ENCODE results near the gene GABARAPL2.

Gene GABARAPL2

DNA sequence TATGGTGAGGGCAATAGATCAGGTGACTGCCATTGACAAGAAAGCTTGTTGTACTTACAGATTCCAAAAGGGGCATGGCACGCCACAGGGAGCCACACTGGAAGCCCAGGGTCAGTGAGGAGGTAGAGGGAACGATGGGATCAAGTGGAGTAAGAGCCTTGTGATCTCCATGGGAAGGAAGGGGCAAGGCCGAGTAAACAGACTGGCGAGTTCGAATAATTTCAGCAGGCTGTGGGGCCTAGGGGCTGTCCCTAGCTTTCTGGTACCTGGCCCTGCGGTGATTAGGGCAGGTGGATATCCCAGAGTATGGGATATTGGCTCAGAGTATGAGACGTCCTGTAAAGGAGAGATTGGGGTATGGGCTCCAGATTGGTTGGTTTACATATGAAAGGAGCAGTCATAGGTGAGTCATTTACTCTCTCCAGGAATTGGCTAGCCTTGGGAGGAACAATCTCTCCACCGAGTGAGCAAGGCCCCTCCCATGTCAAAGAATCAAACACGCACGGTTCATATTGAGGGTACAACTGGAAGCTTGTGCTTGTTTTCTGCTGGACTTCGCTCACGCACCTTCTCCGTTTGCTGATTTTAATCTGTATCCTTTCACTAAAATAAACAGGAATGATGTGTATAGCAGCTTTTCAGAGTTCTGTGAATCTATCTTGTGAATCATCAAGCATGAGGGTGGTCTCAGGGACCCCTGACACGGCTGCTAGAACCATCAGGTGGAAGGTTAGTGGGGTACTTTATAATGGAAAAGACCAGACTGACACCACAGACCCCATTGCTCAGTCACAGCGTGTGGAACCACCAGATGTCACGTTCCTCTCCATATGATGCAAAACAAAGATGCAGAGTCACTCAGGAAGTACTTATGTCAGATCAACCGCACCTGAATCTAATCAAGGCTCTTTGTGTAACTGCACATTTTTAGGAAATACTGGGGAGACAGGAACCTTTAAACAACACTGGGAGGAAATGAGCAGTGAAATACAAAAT, 27.9 kb downstream of the GABARAPL2 start:
- Histone ChIP-seq H3K4me1 (ENCODE audit: control insufficient read depth, low read depth, low read length) (peaks cover 5% of the 10 kb centered on the region), H3K18ac (ENCODE audit: low read length) (no peak overlapping the region), H2BK15ac (replicated peaks; ENCODE audit: low read depth) (no peak overlapping the region), H3K36me3 (ENCODE audit: control insufficient read depth, insufficient read depth, low read length) (peaks cover 1% of the 10 kb centered on the region), H3K79me2 (ENCODE audit: control insufficient read depth, insufficient read depth, low read length) (no peaks in the 10 kb centered on the region), H3K27ac (ENCODE audit: low read depth, low read length) (no peak overlapping the region), H4K5ac (ENCODE audit: low read length) (no peak overlapping the region), H3K9ac (ENCODE audit: low read length) (no peak overlapping the region), H2BK5ac (ENCODE audit: low read length) (no peak overlapping the region), H3K4ac (ENCODE audit: low read depth, low read length) (no peak overlapping the region), H2BK120ac (ENCODE audit: low read depth, low read length) (peak overlapping the region; percentile 74), H3K4me3 (ENCODE audit: low read length) (no peak overlapping the region), H2AK5ac (ENCODE audit: low read length) (no peak overlapping the region), H3K23ac (ENCODE audit: low read length) (no peak overlapping the region), H3K27me3 (ENCODE audit: insufficient read depth, low read length, poor library complexity) (no peaks in the 10 kb centered on the region), H4K8ac (ENCODE audit: low read depth, low read length) (no peak overlapping the region), H3K79me1 (ENCODE audit: low read length) (no peaks in the 10 kb centered on the region), H3K56ac (ENCODE audit: low read length) (peak overlapping the region; percentile 28), H3K4me2 (ENCODE audit: low read length) (no peak overlapping the region)
- peak; percentile 88 for DNase-seq
- no CpG with 5 or more reads among the region's 17 CpGs for WGBS (ENCODE audit: extremely low coverage, insufficient coverage, low lambda C conversion rate)

- WGBS (ENCODE audit: extremely low coverage, insufficient coverage, low lambda C conversion rate): no CpG with 5 or more reads among the region's 6 CpGs
- no peak overlapping the region for H3K9ac ChIP-seq (ENCODE audit: low read length)
- H3K36me3 ChIP-seq (ENCODE audit: control insufficient read depth, insufficient read depth, low read length): peaks cover 11% of the 10 kb centered on the region
Observed at GRCh38 chr16:75599452-75600277, 33.5 kb downstream of the GABARAPL2 start.

DNA sequence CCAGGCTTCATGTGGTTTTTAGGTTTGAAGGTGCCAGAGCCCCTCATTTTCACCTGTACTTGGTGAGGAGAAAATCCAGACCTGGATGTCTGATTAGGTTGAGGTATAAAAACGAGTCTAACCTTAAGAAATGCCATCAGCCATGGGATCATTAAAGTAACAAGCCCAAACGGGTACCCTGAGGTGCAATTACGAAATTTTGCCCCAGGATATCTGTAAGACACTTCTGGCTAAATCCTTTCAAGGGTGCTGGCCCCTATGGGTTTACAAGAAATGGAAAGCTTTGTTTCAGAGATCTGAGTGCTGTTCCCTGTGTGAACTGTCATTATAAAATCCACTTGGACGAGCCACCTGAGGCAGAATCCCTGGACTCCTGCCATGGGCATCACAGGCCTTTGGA, 37.1 kb downstream of the GABARAPL2 start:
- Histone ChIP-seq H4K5ac (ENCODE audit: low read length) (no peak overlapping the region), H2BK15ac (replicated peaks; ENCODE audit: low read depth) (no peak overlapping the region), H3K27me3 (ENCODE audit: insufficient read depth, low read length, poor library complexity) (no peaks in the 10 kb centered on the region), H3K4me2 (ENCODE audit: low read length) (no peak overlapping the region), H2AK5ac (ENCODE audit: low read length) (no peak overlapping the region), H3K4me3 (ENCODE audit: low read length) (no peak overlapping the region), H3K56ac (ENCODE audit: low read length) (no peak overlapping the region), H3K18ac (ENCODE audit: low read length) (no peak overlapping the region), H3K9ac (ENCODE audit: low read length) (no peak overlapping the region), H3K4me1 (ENCODE audit: control insufficient read depth, low read depth, low read length) (no peaks in the 10 kb centered on the region), H2BK120ac (ENCODE audit: low read depth, low read length) (no peak overlapping the region), H3K27ac (ENCODE audit: low read depth, low read length) (no peak overlapping the region), H3K79me1 (ENCODE audit: low read length) (no peaks in the 10 kb centered on the region), H3K79me2 (ENCODE audit: control insufficient read depth, insufficient read depth, low read length) (no peaks in the 10 kb centered on the region), H2BK5ac (ENCODE audit: low read length) (no peak overlapping the region), H4K8ac (ENCODE audit: low read depth, low read length) (no peak overlapping the region), H3K4ac (ENCODE audit: low read depth, low read length) (no peak overlapping the region), H3K36me3 (ENCODE audit: control insufficient read depth, insufficient read depth, low read length) (peaks cover 9% of the 10 kb centered on the region), H3K23ac (ENCODE audit: low read length) (no peak overlapping the region)
- no peak for DNase-seq
- WGBS (ENCODE audit: extremely low coverage, insufficient coverage, low lambda C conversion rate): no CpG with 5 or more reads among the region's 4 CpGs

More at GRCh38 chr16:75599452-75600277, 33.5 kb downstream of the GABARAPL2 start:
- no peak overlapping the region for H4K5ac ChIP-seq (ENCODE audit: low read length)
- H2BK120ac ChIP-seq (ENCODE audit: low read depth, low read length): no peak overlapping the region
- H3K56ac ChIP-seq (ENCODE audit: low read length): no peak overlapping the region
- H3K4ac ChIP-seq (ENCODE audit: low read depth, low read length): no peak overlapping the region
- no peak overlapping the region for H2BK15ac ChIP-seq (replicated peaks; ENCODE audit: low read depth)
- H3K18ac ChIP-seq (ENCODE audit: low read length): no peak overlapping the region
- no peak for DNase-seq
- no peak overlapping the region for H2AK5ac ChIP-seq (ENCODE audit: low read length)
- no peak overlapping the region for H4K8ac ChIP-seq (ENCODE audit: low read depth, low read length)
- no peak overlapping the region for H3K23ac ChIP-seq (ENCODE audit: low read length)
- no peak overlapping the region for H3K27ac ChIP-seq (ENCODE audit: low read depth, low read length)
- no peaks in the 10 kb centered on the region for H3K79me1 ChIP-seq (ENCODE audit: low read length)
- H3K4me2 ChIP-seq (ENCODE audit: low read length): no peak overlapping the region
- H3K4me1 ChIP-seq (ENCODE audit: control insufficient read depth, low read depth, low read length): no peaks in the 10 kb centered on the region
- no peaks in the 10 kb centered on the region for H3K79me2 ChIP-seq (ENCODE audit: control insufficient read depth, insufficient read depth, low read length)
- H2BK5ac ChIP-seq (ENCODE audit: low read length): no peak overlapping the region
- H3K4me3 ChIP-seq (ENCODE audit: low read length): no peak overlapping the region
- no peaks in the 10 kb centered on the region for H3K27me3 ChIP-seq (ENCODE audit: insufficient read depth, low read length, poor library complexity)

DNA sequence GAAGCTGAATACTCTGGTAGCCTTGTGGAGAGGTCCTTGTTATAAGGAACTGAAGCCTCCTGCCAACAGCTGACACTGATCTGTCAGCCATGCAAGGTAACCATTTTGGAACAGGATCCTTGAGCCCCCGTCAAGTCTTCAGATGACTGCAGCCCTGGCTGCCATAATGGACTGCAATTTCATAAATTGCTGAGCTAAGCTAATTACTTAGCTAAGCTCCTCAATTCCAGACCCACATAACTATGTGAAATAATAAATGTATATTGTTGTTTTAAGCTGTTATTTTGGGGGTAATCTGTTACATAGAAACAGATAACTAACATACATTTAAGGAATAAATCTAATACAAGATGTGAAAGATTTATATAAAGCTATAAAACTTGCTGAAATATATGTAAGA, 40.3 kb downstream of the GABARAPL2 start:
- Histone ChIP-seq H4K8ac (ENCODE audit: low read depth, low read length) (no peak overlapping the region), H3K9ac (ENCODE audit: low read length) (no peak overlapping the region), H3K36me3 (ENCODE audit: control insufficient read depth, insufficient read depth, low read length) (peaks cover 14% of the 10 kb centered on the region), H3K79me1 (ENCODE audit: low read length) (no peaks in the 10 kb centered on the region), H3K4me1 (ENCODE audit: control insufficient read depth, low read depth, low read length) (no peaks in the 10 kb centered on the region), H3K27me3 (ENCODE audit: insufficient read depth, low read length, poor library complexity) (no peaks in the 10 kb centered on the region), H3K27ac (ENCODE audit: low read depth, low read length) (no peak overlapping the region), H3K4me3 (ENCODE audit: low read length) (no peak overlapping the region), H2BK120ac (ENCODE audit: low read depth, low read length) (no peak overlapping the region), H2BK15ac (replicated peaks; ENCODE audit: low read depth) (no peak overlapping the region), H3K4me2 (ENCODE audit: low read length) (no peak overlapping the region), H3K18ac (ENCODE audit: low read length) (no peak overlapping the region), H3K79me2 (ENCODE audit: control insufficient read depth, insufficient read depth, low read length) (no peaks in the 10 kb centered on the region), H2AK5ac (ENCODE audit: low read length) (no peak overlapping the region), H3K23ac (ENCODE audit: low read length) (no peak overlapping the region), H3K56ac (ENCODE audit: low read length) (no peak overlapping the region), H3K4ac (ENCODE audit: low read depth, low read length) (no peak overlapping the region), H2BK5ac (ENCODE audit: low read length) (no peak overlapping the region), H4K5ac (ENCODE audit: low read length) (no peak overlapping the region)
- no peak for DNase-seq
- WGBS (ENCODE audit: extremely low coverage, insufficient coverage, low lambda C conversion rate): no CpG with 5 or more reads among the region's 1 CpG

DNA sequence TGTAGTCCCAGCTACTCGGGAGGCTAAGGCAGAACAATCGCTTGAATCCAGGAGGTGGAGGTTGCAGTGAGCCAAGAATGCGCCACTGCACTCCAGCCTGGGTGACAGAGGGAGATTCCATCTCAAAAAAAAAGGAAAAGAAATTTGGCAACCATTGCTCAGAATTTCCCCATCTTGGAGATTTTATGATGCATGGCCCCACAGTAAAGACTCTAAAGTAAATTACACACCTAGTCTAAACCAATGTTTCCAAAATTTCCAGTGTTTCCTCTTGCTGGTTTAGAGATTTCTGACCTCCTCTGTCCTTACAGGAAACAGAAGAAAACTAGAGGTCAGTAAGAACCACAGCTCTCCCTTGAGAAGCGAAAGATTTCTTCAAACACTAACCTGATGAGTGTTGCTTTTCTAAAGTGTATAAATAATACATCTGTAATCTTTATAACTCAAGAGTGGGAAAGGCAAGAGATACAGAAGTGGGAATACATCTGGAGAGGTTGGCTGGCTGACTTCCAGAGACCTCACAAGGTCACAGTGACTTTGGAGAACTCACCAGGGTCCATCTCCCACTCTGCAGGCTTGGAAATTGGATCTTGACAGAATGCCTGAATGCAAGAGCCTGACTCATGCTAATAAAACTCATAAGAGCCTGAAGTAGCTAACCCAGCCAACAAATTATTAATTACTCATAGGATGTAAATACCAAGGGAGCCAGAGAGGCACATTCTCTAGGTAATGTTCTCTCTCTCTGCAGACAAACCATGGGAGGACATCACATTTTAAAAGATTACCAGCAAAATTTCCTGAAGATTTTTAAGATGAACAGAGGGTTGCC, 48.1 kb downstream of the GABARAPL2 start:
- H2AK5ac ChIP-seq (ENCODE audit: low read length): no peak overlapping the region
- no peak overlapping the region for H4K8ac ChIP-seq (ENCODE audit: low read depth, low read length)
- H3K18ac ChIP-seq (ENCODE audit: low read length): no peak overlapping the region
- H3K79me2 ChIP-seq (ENCODE audit: control insufficient read depth, insufficient read depth, low read length): no peaks in the 10 kb centered on the region
- no peak overlapping the region for H3K56ac ChIP-seq (ENCODE audit: low read length)
- H3K4ac ChIP-seq (ENCODE audit: low read depth, low read length): no peak overlapping the region
- H3K36me3 ChIP-seq (ENCODE audit: control insufficient read depth, insufficient read depth, low read length): peaks cover 15% of the 10 kb centered on the region
- no peak overlapping the region for H2BK5ac ChIP-seq (ENCODE audit: low read length)
- no peaks in the 10 kb centered on the region for H3K27me3 ChIP-seq (ENCODE audit: insufficient read depth, low read length, poor library complexity)
- H2BK15ac ChIP-seq (replicated peaks; ENCODE audit: low read depth): no peak overlapping the region
- no peak for DNase-seq
- H3K23ac ChIP-seq (ENCODE audit: low read length): no peak overlapping the region
- no peak overlapping the region for H3K27ac ChIP-seq (ENCODE audit: low read depth, low read length)
- no peak overlapping the region for H3K4me2 ChIP-seq (ENCODE audit: low read length)
- WGBS (ENCODE audit: extremely low coverage, insufficient coverage, low lambda C conversion rate): no CpG with 5 or more reads among the region's 4 CpGs
- no peaks in the 10 kb centered on the region for H3K4me1 ChIP-seq (ENCODE audit: control insufficient read depth, low read depth, low read length)
- no peak overlapping the region for H4K5ac ChIP-seq (ENCODE audit: low read length)
- H3K9ac ChIP-seq (ENCODE audit: low read length): no peak overlapping the region
- no peaks in the 10 kb centered on the region for H3K79me1 ChIP-seq (ENCODE audit: low read length)
- H3K4me3 ChIP-seq (ENCODE audit: low read length): no peak overlapping the region
- H2BK120ac ChIP-seq (ENCODE audit: low read depth, low read length): no peak overlapping the region

Data from mesendoderm (in vitro differentiated cells).